GM12872 (cell line): ENCODE data around the gene DOCK11.
A peak's percentile ranks its signal among the peaks of the same experiment; 100 is the strongest.

ENCODE experiments used
- TF ChIP-seq, protein P1 (sequence below): IDR thresholded peaks from 3 replicates; pipeline ENCODE4 v1.5.1; 2011; ENCODE audit warnings: low read depth, mild to moderate bottlenecking, low read length, moderate library complexity; ENCODE audit not compliant: insufficient read depth

The DOCK11 gene

GRCh38 chrX:118528071-118528737 is 32.6 kb downstream of the DOCK11 start:
- TF ChIP-seq, protein P1, sequence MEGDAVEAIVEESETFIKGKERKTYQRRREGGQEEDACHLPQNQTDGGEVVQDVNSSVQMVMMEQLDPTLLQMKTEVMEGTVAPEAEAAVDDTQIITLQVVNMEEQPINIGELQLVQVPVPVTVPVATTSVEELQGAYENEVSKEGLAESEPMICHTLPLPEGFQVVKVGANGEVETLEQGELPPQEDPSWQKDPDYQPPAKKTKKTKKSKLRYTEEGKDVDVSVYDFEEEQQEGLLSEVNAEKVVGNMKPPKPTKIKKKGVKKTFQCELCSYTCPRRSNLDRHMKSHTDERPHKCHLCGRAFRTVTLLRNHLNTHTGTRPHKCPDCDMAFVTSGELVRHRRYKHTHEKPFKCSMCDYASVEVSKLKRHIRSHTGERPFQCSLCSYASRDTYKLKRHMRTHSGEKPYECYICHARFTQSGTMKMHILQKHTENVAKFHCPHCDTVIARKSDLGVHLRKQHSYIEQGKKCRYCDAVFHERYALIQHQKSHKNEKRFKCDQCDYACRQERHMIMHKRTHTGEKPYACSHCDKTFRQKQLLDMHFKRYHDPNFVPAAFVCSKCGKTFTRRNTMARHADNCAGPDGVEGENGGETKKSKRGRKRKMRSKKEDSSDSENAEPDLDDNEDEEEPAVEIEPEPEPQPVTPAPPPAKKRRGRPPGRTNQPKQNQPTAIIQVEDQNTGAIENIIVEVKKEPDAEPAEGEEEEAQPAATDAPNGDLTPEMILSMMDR = no peak

DNA sequence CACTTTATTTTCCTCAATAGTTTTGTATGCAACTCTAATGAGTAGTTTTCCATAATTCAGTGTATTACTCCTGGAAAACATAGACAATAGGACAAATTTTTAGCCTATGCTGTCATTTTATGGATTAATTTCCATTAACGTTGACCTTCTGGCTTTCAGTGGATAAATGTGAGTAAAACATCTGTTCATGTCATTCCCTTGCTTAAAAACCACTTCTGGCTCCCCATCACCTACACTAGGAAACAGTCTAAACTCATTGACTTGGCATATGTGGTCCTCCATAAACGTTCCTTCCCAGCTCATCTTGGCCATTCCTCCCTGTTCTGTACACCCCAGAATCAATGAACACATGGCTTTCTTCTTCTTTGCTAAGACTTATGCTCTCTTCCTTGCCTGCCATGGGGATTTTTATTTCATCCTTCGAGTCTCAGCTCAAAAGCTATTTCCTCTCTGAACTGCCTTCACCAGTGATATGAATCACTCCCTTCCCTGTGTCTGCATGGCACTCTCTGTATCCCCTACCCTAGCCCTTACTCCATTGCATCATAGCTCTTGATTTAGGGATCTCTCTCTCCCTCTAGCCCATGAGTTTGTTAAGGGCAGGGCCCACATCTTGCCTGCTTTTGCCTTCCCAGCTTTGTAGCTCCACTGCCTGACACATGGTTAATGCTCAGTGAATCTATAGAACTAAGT is 34.8 kb downstream of the DOCK11 start:
- TF ChIP-seq, protein P1 = no peak

GRCh38 chrX:118534716-118535493 is 39.3 kb downstream of the DOCK11 start:
- TF ChIP-seq, protein P1 = no peak

GRCh38 chrX:118536204-118536603 is 40.6 kb downstream of the DOCK11 start:
- TF ChIP-seq, protein P1 = no peak

GRCh38 chrX:118536687-118537461 is 41.3 kb downstream of the DOCK11 start:
- TF ChIP-seq, protein P1 = peak; percentile 47; the same call in 1 of the 3 replicates

GRCh38 chrX:118538386-118538785 is 42.8 kb downstream of the DOCK11 start:
- TF ChIP-seq, protein P1 = no peak
